Measurements from ENCODE around the gene HSPB6.

The HSPB6 gene

DNA sequence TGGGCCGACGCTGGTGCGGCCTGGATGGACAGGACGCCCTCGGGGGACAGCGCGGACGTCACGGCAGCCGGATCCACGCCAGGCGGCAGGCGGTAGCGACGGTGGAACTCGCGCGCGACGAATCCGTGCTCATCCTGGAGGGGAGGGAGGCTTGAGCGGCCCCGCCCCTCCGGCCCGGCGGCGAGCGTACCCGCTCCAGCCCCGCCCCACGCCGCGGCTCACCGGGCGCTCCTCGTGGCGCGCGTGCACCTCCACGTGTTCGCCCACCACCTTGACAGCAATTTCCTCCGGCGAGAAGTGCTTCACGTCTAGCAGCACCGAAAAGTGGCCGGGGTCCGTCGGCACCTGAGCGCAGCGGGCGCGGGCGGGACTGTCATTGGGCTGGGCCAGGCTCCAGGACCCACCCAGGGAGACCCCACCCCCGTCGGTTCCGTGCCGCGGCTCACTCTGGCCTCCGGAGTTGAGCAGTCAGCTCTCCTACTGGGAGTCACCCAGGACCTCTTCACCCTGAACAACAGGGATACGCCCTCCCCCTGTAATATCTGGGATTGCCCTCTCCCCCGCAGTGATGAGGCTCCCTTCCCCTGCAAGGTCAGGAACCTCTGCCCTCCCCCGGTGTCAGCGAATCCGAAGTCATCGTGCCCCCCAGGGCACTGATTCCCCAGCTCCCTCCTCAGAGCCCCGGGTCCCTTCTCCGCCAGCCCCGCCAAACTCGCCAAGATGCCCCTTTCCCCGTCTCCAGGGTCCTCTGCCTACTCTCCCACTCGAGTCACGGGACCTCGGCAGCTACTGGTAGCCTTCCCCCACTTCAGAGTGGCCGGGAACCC, 1.1 kb downstream of the HSPB6 start:
- DNase-seq (ENCODE audit: low read depth in 1 of 2, low spot score in 1 of 2) = no peak
- TF ChIP-seq JUND (IDR thresholded peaks at IDR 0.05; ENCODE audit: low read depth) = no peak
- in situ Hi-C loops (cut with HindIII; ENCODE audit: low pct_unique_long_range_greater_than_20kb, low sequenced_read_pairs) = no loop called here

DNA sequence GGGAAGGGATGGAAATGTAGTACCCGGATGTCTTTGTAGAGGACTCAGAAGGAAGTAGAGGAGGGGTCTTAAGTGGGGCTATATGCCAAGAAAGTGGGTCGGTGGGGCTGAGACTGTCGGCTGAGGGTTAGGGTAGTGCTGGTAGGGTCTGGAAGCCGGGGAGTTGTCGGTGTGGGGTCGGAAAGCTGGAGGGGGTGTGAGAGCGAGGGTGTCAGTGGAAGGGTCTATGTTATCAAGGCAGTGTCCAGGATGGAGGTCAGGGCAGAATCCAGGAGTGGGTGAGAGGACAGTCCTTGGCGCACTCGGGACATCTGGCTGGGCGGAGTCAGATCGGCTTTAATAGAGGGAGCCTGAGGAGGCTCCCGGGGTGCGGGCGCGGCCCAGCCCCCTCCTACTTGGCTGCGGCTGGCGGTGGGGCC, 1.7 kb downstream of the HSPB6 start:
- no peak for TF ChIP-seq JUND (IDR thresholded peaks at IDR 0.05; ENCODE audit: low read depth)
- DNase-seq (ENCODE audit: low read depth in 1 of 2, low spot score in 1 of 2) = no peak
- in situ Hi-C loops (cut with HindIII; ENCODE audit: low pct_unique_long_range_greater_than_20kb, low sequenced_read_pairs) = no loop called here

DNA sequence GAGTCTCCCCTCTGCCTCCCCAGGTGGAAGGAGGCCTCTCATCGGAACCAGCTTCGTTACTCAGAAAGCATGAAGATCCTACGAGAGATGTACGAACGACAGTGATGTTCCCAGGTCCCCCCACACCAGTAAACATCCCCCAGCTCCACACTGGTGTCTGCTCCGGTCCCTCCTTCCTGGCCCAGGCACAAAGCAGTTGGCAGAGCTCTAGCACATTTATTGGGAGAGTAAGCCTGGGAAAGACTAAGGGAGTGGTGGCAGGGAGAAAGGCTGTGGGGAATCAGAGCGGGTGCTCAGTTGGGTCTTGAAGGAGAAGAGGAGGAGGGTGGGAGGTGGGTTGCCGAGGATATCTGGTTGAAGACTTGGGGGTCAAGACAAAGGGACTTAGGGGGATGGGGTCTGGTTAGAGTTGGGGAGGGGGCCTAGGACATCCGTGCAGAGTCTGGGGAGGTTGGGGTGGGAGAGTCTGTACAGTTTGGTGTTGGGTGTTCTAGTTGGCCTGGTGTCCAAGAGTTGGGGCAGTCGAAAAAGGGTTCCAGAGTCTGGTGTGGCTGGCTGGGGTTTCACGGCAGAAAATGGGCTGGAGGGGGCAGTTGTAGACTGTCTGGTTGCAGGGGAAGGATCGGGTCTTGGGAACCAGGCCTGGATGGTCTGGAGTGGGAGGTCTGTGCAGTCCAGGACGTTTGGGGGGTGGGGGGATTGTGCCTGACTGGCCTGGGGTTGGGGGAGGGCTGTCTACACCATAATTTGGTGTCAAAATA, 2.3 kb downstream of the HSPB6 start:
- no peak for DNase-seq (ENCODE audit: low read depth in 1 of 2, low spot score in 1 of 2)
- in situ Hi-C loops (cut with HindIII; ENCODE audit: low pct_unique_long_range_greater_than_20kb, low sequenced_read_pairs) = no loop called here
- no peak for TF ChIP-seq JUND (IDR thresholded peaks at IDR 0.05; ENCODE audit: low read depth)

DNA sequence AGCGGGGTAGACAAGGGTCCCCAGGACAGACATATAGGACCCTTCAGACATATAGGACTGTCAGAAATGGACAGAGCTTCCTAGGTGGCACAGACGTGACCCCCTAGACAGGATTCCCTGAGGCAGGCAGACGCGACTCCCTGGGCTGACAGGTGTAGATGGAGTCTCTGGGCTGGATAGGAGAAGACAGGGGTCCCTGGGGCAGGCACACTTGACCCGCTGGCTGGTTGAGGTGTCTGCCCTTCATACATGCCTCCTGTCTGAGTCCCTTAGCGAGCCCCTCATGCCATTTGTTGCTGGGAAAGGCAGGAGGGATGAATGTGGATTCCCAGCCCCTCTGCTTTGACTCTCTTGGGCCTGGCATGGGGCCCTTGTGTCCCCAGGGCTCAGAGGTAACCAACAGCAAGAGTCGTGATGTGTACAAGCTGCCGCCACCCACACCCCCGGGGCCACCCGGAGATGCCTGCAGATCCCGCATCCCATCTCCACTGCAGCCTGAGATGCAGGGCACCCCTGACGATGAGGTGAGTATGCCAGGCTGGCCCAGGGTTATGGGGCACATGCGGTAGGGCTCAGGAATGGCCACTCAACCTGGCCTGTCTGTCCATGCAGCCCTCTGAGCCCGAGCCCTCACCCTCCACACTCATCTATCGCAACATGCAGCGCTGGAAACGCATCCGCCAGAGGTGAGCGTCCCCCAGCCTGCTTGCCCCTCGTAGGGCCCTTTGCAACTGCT, 3.0 kb downstream of the HSPB6 start:
- no peak for TF ChIP-seq JUND (IDR thresholded peaks at IDR 0.05; ENCODE audit: low read depth)
- in situ Hi-C loops (cut with HindIII; ENCODE audit: low pct_unique_long_range_greater_than_20kb, low sequenced_read_pairs) = no loop called here
- DNase-seq (ENCODE audit: low read depth in 1 of 2, low spot score in 1 of 2) = no peak

DNA sequence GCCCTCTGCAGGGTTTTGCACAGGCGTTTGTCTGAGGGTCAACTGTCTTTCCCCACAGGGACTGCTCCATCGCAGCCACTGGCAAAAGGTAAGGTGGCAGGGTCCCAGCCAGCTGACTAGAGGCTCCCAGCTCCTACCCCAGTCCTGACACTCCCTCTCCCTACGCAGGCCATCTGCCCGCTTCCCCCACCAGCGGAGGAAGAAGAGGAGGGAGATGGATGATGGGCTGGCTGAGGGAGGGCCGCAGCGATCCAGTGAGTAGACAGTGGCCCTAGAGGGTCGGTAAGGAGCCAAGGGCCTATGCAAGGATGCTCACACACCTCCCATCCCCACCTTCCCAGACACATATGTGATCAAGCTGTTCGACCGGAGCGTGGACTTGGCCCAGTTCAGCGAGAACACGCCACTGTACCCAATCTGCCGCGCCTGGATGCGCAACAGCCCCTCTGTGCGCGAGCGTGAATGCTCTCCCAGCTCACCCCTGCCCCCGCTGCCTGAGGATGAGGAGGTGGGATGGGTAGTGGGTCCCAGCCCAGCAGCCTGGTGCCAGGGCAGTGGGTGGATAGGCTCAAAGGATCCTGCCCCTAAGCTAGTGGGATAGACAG, 4.0 kb downstream of the HSPB6 start:
- no peak for DNase-seq (ENCODE audit: low read depth in 1 of 2, low spot score in 1 of 2)
- in situ Hi-C loops (cut with HindIII; ENCODE audit: low pct_unique_long_range_greater_than_20kb, low sequenced_read_pairs) = no loop called here
- no peak for TF ChIP-seq JUND (IDR thresholded peaks at IDR 0.05; ENCODE audit: low read depth)

DNA sequence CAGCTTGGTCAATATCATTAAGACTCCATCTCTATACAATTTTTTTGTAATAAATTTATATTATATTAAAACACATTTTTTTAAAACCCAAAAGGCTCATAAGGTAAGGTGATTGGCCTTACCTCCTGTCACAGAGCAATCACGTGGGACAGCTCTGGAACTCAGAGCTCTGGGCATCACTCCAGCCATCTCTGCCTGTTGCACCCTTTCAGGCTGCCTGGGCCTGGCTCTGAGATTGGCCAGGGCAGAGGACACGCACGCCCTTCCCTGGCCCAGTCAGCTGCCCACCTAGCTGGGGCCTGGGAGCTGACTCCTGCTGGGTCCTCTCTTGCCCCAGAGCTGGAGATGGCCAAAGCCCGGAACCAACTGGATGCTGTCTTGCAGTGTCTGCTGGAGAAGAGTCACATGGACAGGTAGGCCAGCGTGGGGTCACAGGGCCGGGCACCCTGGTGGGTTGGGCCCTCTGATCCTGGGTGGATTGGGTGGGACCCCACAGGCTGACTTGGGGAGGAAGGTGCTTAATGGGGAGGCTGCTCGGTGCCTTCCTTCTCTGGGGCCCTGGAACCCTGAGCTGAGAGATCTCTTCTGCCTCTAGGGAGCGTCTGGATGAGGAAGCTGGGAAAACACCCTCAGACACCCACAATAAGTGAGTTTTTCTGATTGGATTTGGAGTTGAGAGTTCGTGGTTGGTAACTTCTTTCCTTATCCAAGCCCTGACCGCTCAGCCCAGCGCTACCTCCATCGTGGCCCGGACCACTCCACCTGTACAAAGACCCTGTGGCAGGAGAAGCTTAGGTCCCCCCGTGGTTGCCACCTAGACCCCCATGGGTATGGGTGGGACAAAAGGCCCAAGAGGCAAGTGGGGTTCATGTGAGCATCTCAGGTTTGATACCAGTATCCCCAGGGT, 4.7 kb downstream of the HSPB6 start:
- DNase-seq (ENCODE audit: low read depth in 1 of 2, low spot score in 1 of 2) = no peak
- in situ Hi-C loops (cut with HindIII; ENCODE audit: low pct_unique_long_range_greater_than_20kb, low sequenced_read_pairs) = no loop called here
- TF ChIP-seq JUND (IDR thresholded peaks at IDR 0.05; ENCODE audit: low read depth) = no peak

DNA sequence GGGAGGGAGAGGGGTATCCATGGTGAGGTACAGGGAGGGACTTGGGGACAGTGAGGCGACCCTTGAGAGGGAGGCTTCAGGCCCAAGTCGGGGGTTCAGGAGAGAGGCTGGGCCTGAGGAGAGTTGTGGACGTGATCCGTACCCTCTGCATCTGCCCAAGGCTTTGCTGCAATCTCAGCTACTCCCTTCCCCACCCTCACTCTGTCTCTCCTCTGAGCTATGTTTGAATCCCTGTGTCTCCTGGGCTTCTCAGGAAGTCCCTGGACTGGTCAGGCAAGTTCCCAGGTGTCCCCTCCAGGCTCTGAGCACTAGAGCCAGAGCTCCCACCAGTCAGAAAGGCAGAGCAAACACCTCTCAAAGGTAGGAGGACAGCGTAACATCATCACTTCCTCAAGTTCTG, 6.7 kb downstream of the HSPB6 start:
- TF ChIP-seq JUND (IDR thresholded peaks at IDR 0.05; ENCODE audit: low read depth) = no peak
- peak in 1 of 2 experiments; percentile 72 for DNase-seq (ENCODE audit: low read depth in 1 of 2, low spot score in 1 of 2)
- in situ Hi-C loops (cut with HindIII; ENCODE audit: low pct_unique_long_range_greater_than_20kb, low sequenced_read_pairs) = no loop called here

DNA sequence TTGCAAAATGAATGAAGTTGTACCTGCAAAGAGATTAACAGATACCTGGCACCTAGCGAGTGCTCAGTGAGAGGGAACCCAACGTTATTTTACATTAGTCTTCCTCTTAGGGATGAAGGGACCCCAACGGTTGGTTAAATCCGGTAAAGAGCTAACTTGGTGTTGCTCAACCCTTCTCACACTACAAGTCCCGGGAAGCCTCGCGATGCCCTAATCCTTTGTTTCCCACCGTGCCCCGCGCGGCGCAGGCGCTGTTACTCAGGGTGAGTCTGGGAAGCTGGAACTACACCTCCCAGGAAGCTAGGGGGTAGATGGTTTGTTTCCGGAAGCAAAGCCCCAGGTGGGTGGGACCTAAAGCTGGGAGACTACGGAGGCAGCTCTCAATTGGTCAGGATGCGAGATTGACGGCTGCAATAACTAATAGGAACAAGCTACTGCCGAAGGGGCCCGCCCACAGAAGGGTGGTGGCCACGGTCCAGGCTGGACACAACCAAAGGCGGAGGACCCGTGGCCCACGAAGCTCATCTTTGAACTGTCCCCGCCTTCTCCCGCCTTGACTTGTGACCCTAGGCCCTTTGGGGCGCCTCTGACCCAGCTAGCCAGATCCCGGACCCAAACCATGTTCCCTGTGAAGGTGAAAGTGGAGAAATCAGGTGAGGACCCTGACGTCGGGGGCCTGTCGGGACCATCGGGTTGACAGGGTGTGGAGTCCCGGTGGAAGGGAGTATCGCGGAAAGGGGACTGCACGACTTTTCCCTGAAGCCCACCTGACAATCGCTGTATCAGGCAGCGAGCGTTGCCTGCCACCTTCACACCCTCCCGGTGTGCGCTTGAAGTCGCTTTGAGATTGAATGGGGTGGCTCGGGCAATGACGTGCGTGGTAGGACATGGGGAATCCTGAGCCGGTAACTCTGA, 8.5 kb downstream of the HSPB6 start, which contains the start of gene LIN37:
Gene LIN37, plus strand, starts transcription at position 471 of the 915 bp plus-strand sequence. Its CDS starts 149 bp downstream, at position 620.
- DNase-seq (ENCODE audit: low read depth in 1 of 2, low spot score in 1 of 2) = peak; percentile 47 to 99
- TF ChIP-seq JUND (IDR thresholded peaks at IDR 0.05; ENCODE audit: low read depth) = no peak
- in situ Hi-C loops (cut with HindIII; ENCODE audit: low pct_unique_long_range_greater_than_20kb, low sequenced_read_pairs) = no loop called here

DNA sequence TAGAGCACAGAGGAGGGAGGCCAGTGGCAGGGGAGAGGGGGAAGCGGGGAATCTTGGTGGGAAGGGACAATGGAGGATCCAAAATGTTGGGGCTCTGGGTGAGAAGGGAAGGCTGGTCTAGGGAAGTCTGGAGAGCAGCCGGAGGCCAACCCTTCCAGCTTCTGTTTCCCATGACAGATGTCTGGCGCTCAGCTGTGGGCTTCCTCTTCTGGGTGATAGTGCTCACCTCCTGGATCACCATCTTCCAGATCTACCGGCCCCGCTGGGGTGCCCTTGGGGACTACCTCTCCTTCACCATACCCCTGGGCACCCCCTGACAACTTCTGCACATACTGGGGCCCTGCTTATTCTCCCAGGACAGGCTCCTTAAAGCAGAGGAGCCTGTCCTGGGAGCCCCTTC, 10.3 kb downstream of the HSPB6 start:
- no peak for TF ChIP-seq JUND (IDR thresholded peaks at IDR 0.05; ENCODE audit: low read depth)
- in situ Hi-C loops (cut with HindIII; ENCODE audit: low pct_unique_long_range_greater_than_20kb, low sequenced_read_pairs) = no loop called here
- no peak for DNase-seq (ENCODE audit: low read depth in 1 of 2, low spot score in 1 of 2)

DNA sequence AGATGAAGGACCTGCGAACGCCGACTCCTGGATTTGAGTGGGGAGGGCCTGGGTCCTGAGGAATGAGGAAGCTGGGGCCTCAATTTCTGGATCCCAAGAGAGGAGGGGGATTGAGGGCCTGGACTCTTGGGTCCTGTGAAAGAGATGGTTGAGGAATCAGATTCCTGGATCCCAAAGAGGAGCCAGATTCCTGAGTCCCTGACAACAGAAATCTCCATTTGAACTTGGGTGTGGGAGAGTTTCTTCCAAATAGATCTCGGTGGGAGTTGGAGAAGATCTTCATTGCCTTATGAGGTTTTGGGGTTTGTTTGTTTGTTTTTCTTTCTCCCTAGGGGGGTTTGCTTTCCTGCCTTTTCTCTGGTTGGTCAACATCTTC, 10.8 kb downstream of the HSPB6 start:
- TF ChIP-seq JUND (IDR thresholded peaks at IDR 0.05; ENCODE audit: low read depth) = no peak
- DNase-seq (ENCODE audit: low read depth in 1 of 2, low spot score in 1 of 2) = no peak
- in situ Hi-C loops (cut with HindIII; ENCODE audit: low pct_unique_long_range_greater_than_20kb, low sequenced_read_pairs) = no loop called here
